MCF 10A (cell line): ENCODE measurements around the gene HTRA3. TPM values are rescaled to one million over a fixed set of nuclear protein-coding genes. Genes with fewer than 3 reads are reported as not detected.

Source experiments
- BruUV-seq: library from RNA; stranded (reverse); fragments of 400-500 nt; replicated peaks from 2 replicates; lab custom pipeline; 2021; lab: Mats Ljungman, UMichigan
- CTCF ChIA-PET: fragments of 300-600 bp; sonication (Branson Sonifier 250); formaldehyde crosslinking; extraction: SDS; loops from one replicate; lab custom pipeline; 2021; ENCODE audit warnings: antibody characterized with exemption, inconsistent platforms; lab: Yijun Ruan, JAX
- POLR2A ChIA-PET: fragments of 300-600, 350-650 bp; sonication (Branson Sonifier 250); formaldehyde crosslinking; extraction: SDS; loops from one replicate; lab custom pipeline; 2020; ENCODE audit warnings: antibody characterized with exemption, inconsistent platforms; lab: Yijun Ruan, JAX
- DNase-seq: peaks from one replicate; pipeline ENCODE4 v3.0.0-alpha.2; 2018; ENCODE audit not compliant: unreplicated experiment
- H3K27ac Mint-ChIP-seq: one replicate; pipeline ENCODE4 v1.8.0; 2022; ENCODE audit warnings: mild to moderate bottlenecking, low read depth, mixed read lengths; ENCODE audit not compliant: unreplicated experiment
- H3K27me3 Mint-ChIP-seq: one replicate; pipeline ENCODE4 v1.8.0; 2022; ENCODE audit warnings: mixed read lengths; ENCODE audit not compliant: insufficient read depth, unreplicated experiment
- H3K36me3 Mint-ChIP-seq: one replicate; pipeline ENCODE4 v1.8.0; 2022; ENCODE audit warnings: mild to moderate bottlenecking, moderate library complexity, mixed read lengths; ENCODE audit not compliant: insufficient read depth, unreplicated experiment
- H3K4me1 Mint-ChIP-seq: one replicate; pipeline ENCODE4 v1.8.0; 2022; ENCODE audit warnings: mixed read lengths; ENCODE audit not compliant: insufficient read depth, unreplicated experiment
- H3K4me3 Mint-ChIP-seq: one replicate; pipeline ENCODE4 v1.8.0; 2022; ENCODE audit warnings: mild to moderate bottlenecking, moderate library complexity, mixed read lengths; ENCODE audit not compliant: unreplicated experiment
- H3K9me3 Mint-ChIP-seq: one replicate; pipeline ENCODE4 v1.8.0; 2022; ENCODE audit warnings: mixed read lengths; ENCODE audit not compliant: unreplicated experiment
- CTCF ChIP-seq: fragments of 200-600 bp; IDR thresholded peaks from one replicate; pipeline ENCODE4 v1.8.0; 2022; ENCODE audit warnings: antibody characterized with exemption, mild to moderate bottlenecking; ENCODE audit not compliant: unreplicated experiment
- intact Hi-C: fragments of 100-400 bp; cut with micrococcal nuclease; formaldehyde crosslinking; loops from 2 replicates; pipeline ENCODE4 v1.14.1; 2022
- total RNA-seq: library from RNA; stranded (reverse); gene quantifications from 2 replicates; pipeline ENCODE4 v1.2.3, GENCODE V29; 2022

The HTRA3 gene
- total RNA-seq, 1 experiment from 2014 or later, result not detected

GRCh38 chr4:8318509-8318908 lies 49.0 kb downstream of the HTRA3 start:
- DNase-seq, result no peak
- Mint-ChIP-seq H3K27ac (no peak overlapping the region), H3K36me3 (no peaks in the 10 kb centered on the region), H3K4me3 (no peak overlapping the region), H3K27me3 (no peaks in the 10 kb centered on the region), H3K9me3 (no peaks in the 10 kb centered on the region), H3K4me1 (peaks cover 20% of the 10 kb centered on the region)
- POLR2A ChIA-PET, result interaction anchor here (0.9 kb wide), 1 partner anchor 90 kb away, joined by 4 read pairs; no protein-coding TSS in a partner anchor
- intact Hi-C loops, result no loop called here
- TF ChIP-seq CTCF, result no peak
- no TSS peak for BruUV-seq
- CTCF ChIA-PET, result interaction anchor here (1.1 kb wide), 1 partner anchor 11 kb away, joined by 3 read pairs; no protein-coding TSS in a partner anchor

GRCh38 chr4:8319061-8319460 lies 49.5 kb downstream of the HTRA3 start:
- intact Hi-C loops, result no loop called here
- H3K9me3 Mint-ChIP-seq, result no peaks in the 10 kb centered on the region
- no peak for DNase-seq
- CTCF ChIA-PET, result interaction anchor here (1.1 kb wide), 1 partner anchor 10 kb away, joined by 3 read pairs; no protein-coding TSS in a partner anchor
- no peaks in the 10 kb centered on the region for H3K27me3 Mint-ChIP-seq
- H3K4me3 Mint-ChIP-seq, result no peak overlapping the region
- H3K27ac Mint-ChIP-seq, result no peak overlapping the region
- H3K36me3 Mint-ChIP-seq, result no peaks in the 10 kb centered on the region
- BruUV-seq, result no TSS peak
- POLR2A ChIA-PET, result interaction anchor here (0.9 kb wide), 1 partner anchor 90 kb away, joined by 4 read pairs; no protein-coding TSS in a partner anchor
- peaks cover 20% of the 10 kb centered on the region for H3K4me1 Mint-ChIP-seq
- no peak for TF ChIP-seq CTCF

- Mint-ChIP-seq H3K27me3 (no peaks in the 10 kb centered on the region), H3K9me3 (no peaks in the 10 kb centered on the region), H3K4me1 (peaks cover 26% of the 10 kb centered on the region), H3K4me3 (no peak overlapping the region), H3K36me3 (no peaks in the 10 kb centered on the region), H3K27ac (no peak overlapping the region)
- CTCF ChIA-PET, result interaction anchor here (1.1 kb wide), 1 partner anchor 9 kb away, joined by 3 read pairs; no protein-coding TSS in a partner anchor
- POLR2A ChIA-PET, result no interaction called here
- intact Hi-C loops, result no loop called here
- BruUV-seq, result no TSS peak
- no peak for TF ChIP-seq CTCF
- peak; percentile 23 for DNase-seq
Observed at GRCh38 chr4:8319731-8320385, 50.3 kb downstream of the HTRA3 start.

- no peaks in the 10 kb centered on the region for H3K27me3 Mint-ChIP-seq
- DNase-seq, result peak; percentile 41
- intact Hi-C loops, result no loop called here
- BruUV-seq, result no TSS peak
- ChIA-PET POLR2A (no interaction called here), CTCF (no interaction called here)
- no peak overlapping the region for H3K4me3 Mint-ChIP-seq
- no peak overlapping the region for H3K27ac Mint-ChIP-seq
- peaks cover 22% of the 10 kb centered on the region for H3K4me1 Mint-ChIP-seq
- no peaks in the 10 kb centered on the region for H3K36me3 Mint-ChIP-seq
- no peaks in the 10 kb centered on the region for H3K9me3 Mint-ChIP-seq
- TF ChIP-seq CTCF, result no peak
Observed at GRCh38 chr4:8320386-8320750, 50.8 kb downstream of the HTRA3 start.
